HG02642 (cell line): Measurements from ENCODE around the gene OLFM2.
A peak's percentile ranks its signal among the peaks of the same experiment; 100 is the strongest.
"Not testable (repeated sequence)": the region's sequence is repeated elsewhere in the genome, so short reads cannot be mapped to it uniquely, and the experiment has no call there.

ENCODE experiments used
- ATAC-seq: cut with Tn5 transposase; IDR thresholded peaks from one replicate; pipeline ENCODE4 v1.9.1; 2021; ENCODE audit warnings: mild to moderate bottlenecking; ENCODE audit not compliant: unreplicated experiment, poor library complexity

The OLFM2 gene

GRCh38 chr19:9842834-9843625 is 93.3 kb downstream of the OLFM2 start:
- no peak for ATAC-seq

GRCh38 chr19:9839415-9839814 is 96.9 kb downstream of the OLFM2 start:
- ATAC-seq: no peak

GRCh38 chr19:9838324-9838723 is 98.0 kb downstream of the OLFM2 start:
- no peak for ATAC-seq

- ATAC-seq: no peak
Observed at GRCh38 chr19:9836021-9836420, 100.3 kb downstream of the OLFM2 start.

GRCh38 chr19:9835507-9835949 is 100.8 kb downstream of the OLFM2 start:
- peak; percentile 8 for ATAC-seq

- peak; percentile 95 for ATAC-seq
Observed at GRCh38 chr19:9834726-9835506, 101.4 kb downstream of the OLFM2 start, which contains the start of gene PIN1. TSS of gene PIN1 (plus strand) at chr19:9835318. CDS start at chr19:9835345, 27 bp downstream.

GRCh38 chr19:9834307-9834725 is 102.0 kb downstream of the OLFM2 start:
- ATAC-seq: no peak

- ATAC-seq: no peak
Observed at GRCh38 chr19:9828551-9829063, 107.7 kb downstream of the OLFM2 start.

- peak; percentile 90 for ATAC-seq
Observed at GRCh38 chr19:9827289-9828238, 108.8 kb downstream of the OLFM2 start, which contains the start of gene UBL5. TSS of gene UBL5 (plus strand) at chr19:9827918. CDS start at chr19:9828338, 420 bp downstream.

- ATAC-seq: no peak
Observed at GRCh38 chr19:9823816-9824215, 112.5 kb downstream of the OLFM2 start.

- ATAC-seq: not testable (repeated sequence)
Observed at GRCh38 chr19:9820034-9820433, 116.3 kb downstream of the OLFM2 start.

- no peak for ATAC-seq
Observed at GRCh38 chr19:9819596-9819909, 116.8 kb downstream of the OLFM2 start.

GRCh38 chr19:9818734-9819595 is 117.3 kb downstream of the OLFM2 start, which contains the start of gene FBXL12:
TSS of gene FBXL12 (minus strand) at chr19:9819079. CDS start at chr19:9818813, 266 bp downstream.
- peak; percentile 88 for ATAC-seq

- ATAC-seq: no peak
Observed at GRCh38 chr19:9818175-9818733, 118.1 kb downstream of the OLFM2 start.

GRCh38 chr19:9811139-9811538 is 125.2 kb downstream of the OLFM2 start:
- ATAC-seq: no peak

- ATAC-seq: no peak
Observed at GRCh38 chr19:9808855-9809824, 127.2 kb downstream of the OLFM2 start.

- ATAC-seq: no peak
Observed at GRCh38 chr19:9806803-9807202, 129.5 kb downstream of the OLFM2 start.
